Mesendoderm (in vitro differentiated cells): ENCODE data around the gene CCDC86.

ENCODE experiments used
- DNase-seq: peaks from one replicate; pipeline ENCODE4 v3.0.0; 2013
- H2AK5ac ChIP-seq: 2 replicates; pipeline ENCODE4 v1.6.1; 2013; ENCODE audit warnings: low read length, inconsistent platforms
- H2BK120ac ChIP-seq: 2 replicates; pipeline ENCODE4 v1.6.1; 2013; ENCODE audit warnings: low read depth, mild to moderate bottlenecking, low read length, moderate library complexity, mixed read lengths
- H2BK15ac ChIP-seq: replicated peaks from 2 replicates; pipeline ENCODE4 v1.6.1; 2013; ENCODE audit warnings: low read depth, mild to moderate bottlenecking, moderate library complexity
- H2BK5ac ChIP-seq: 2 replicates; pipeline ENCODE4 v1.6.1; 2013; ENCODE audit warnings: low read length, inconsistent platforms
- H3K18ac ChIP-seq: 2 replicates; pipeline ENCODE4 v1.6.1; 2013; ENCODE audit warnings: mild to moderate bottlenecking, low read length, mixed read lengths
- H3K23ac ChIP-seq: one replicate; pipeline ENCODE4 v1.6.1; 2013; ENCODE audit warnings: low read length
- H3K27ac ChIP-seq: 2 replicates; pipeline ENCODE4 v1.5.1; 2013; ENCODE audit warnings: low read depth, mild to moderate bottlenecking, inconsistent platforms, low read length, moderate library complexity
- H3K27me3 ChIP-seq: 2 replicates; pipeline ENCODE4 v1.6.1; 2013; ENCODE audit warnings: low read length, control low read depth, mild to moderate bottlenecking, inconsistent platforms; ENCODE audit not compliant: insufficient read depth, poor library complexity
- H3K36me3 ChIP-seq: 2 replicates; pipeline ENCODE4 v1.6.1; 2013; ENCODE audit warnings: low read length, inconsistent platforms; ENCODE audit not compliant: control insufficient read depth, insufficient read depth
- H3K4ac ChIP-seq: one replicate; pipeline ENCODE4 v1.6.1; 2013; ENCODE audit warnings: low read depth, mild to moderate bottlenecking, low read length, moderate library complexity
- H3K4me1 ChIP-seq: 2 replicates; pipeline ENCODE4 v1.6.1; 2013; ENCODE audit warnings: low read depth, low read length, inconsistent platforms; ENCODE audit not compliant: control insufficient read depth
- H3K4me2 ChIP-seq: 2 replicates; pipeline ENCODE4 v1.6.1; 2013; ENCODE audit warnings: low read length
- H3K4me3 ChIP-seq: 2 replicates; pipeline ENCODE4 v1.5.1; 2013; ENCODE audit warnings: mild to moderate bottlenecking, low read length
- H3K56ac ChIP-seq: one replicate; pipeline ENCODE4 v1.6.1; 2013; ENCODE audit warnings: low read length
- H3K79me1 ChIP-seq: 2 replicates; pipeline ENCODE4 v1.6.1; 2013; ENCODE audit warnings: low read length, inconsistent platforms
- H3K79me2 ChIP-seq: 2 replicates; pipeline ENCODE4 v1.6.1; 2013; ENCODE audit warnings: mild to moderate bottlenecking, low read length; ENCODE audit not compliant: control insufficient read depth, insufficient read depth
- H3K9ac ChIP-seq: 2 replicates; pipeline ENCODE4 v1.6.1; 2013; ENCODE audit warnings: low read length, inconsistent platforms
- H4K5ac ChIP-seq: one replicate; pipeline ENCODE4 v1.6.1; 2013; ENCODE audit warnings: low read length
- H4K8ac ChIP-seq: one replicate; pipeline ENCODE4 v1.6.1; 2013; ENCODE audit warnings: low read depth, mild to moderate bottlenecking, control low read depth, low read length, moderate library complexity
- WGBS: extraction: QIAGEN DNeasy Blood & Tissue Kit; methylation state at CpG from one replicate; pipeline ENCODE4 v1.1.7; 2013; ENCODE audit warnings: low lambda C conversion rate, missing lambda C conversion rate; ENCODE audit not compliant: insufficient coverage; ENCODE audit errors: extremely low coverage; 5-methylcytosine and 5-hydroxymethylcytosine counted together

CCDC86 gene

DNA sequence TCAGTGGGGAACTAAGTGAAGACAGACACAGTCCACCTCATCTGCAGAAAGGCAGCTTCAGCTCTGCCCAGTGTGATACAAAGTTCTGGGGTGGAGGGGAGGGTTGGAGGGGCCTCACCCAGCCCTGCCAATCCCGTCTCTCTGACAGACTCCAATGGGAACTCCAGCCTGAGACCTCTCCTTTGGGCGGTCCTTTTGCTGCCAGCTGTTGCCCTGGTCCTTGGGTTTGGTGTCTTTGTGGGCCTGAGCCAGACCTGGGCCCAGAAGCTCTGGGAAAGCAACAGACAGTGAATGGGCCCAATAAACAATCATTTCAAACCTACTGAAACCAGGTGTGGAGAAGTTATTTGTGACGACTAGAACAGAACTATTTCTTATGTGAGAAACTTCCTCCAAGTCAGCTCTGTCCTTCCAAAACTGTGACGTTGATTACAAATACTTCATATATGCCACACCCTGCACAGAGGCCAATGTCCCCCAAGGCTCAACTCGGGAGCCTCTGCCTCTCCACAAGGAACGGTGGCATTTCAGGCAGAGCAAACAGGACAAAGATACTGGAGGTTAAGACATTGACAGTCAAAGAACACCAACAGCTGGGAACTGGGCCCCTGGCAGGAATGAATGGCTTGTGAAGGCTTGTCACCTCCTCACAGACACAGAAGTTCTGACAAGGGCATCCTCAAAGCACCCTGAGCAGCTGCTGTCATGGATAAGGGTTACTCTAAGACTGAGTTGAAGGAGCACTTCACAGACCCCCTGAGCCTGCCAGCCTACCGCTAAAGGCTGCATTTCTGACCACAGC lies 33.7 kb downstream of the CCDC86 start:
- Histone ChIP-seq H3K79me1 (no peaks in the 10 kb centered on the region), H3K27me3 (no peaks in the 10 kb centered on the region), H3K56ac (no peak overlapping the region), H3K4ac (no peak overlapping the region), H4K8ac (no peak overlapping the region), H2AK5ac (no peak overlapping the region), H4K5ac (no peak overlapping the region), H3K9ac (no peak overlapping the region), H3K4me2 (no peak overlapping the region), H2BK5ac (no peak overlapping the region), H3K27ac (no peak overlapping the region), H3K4me1 (no peaks in the 10 kb centered on the region), H3K79me2 (no peaks in the 10 kb centered on the region), H3K23ac (no peak overlapping the region), H3K4me3 (no peak overlapping the region), H2BK15ac (no peak overlapping the region), H2BK120ac (no peak overlapping the region), H3K36me3 (peaks cover 2% of the 10 kb centered on the region), H3K18ac (no peak overlapping the region)
- no peak for DNase-seq
- no CpG with 5 or more reads among the region's 7 CpGs for WGBS

DNA sequence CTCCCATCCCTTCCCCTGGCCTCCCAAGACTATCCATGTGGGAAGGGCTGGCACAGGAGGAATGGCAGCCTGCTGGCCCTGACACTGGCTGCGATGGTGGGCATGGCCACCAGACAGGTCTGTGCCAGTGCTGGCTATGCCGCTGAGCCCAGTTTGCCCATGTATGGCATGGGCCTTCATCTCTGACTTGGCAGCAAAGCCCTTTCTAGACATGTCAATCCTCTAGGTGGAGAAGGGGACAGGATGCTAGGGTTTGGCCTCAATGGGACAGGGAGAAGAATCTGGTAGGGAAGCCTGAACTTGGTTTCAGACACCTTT lies 34.2 kb downstream of the CCDC86 start:
- no peaks in the 10 kb centered on the region for H3K27me3 ChIP-seq
- no peak overlapping the region for H3K4me3 ChIP-seq
- no peak overlapping the region for H2BK15ac ChIP-seq
- H3K18ac ChIP-seq: no peak overlapping the region
- no peak overlapping the region for H2BK120ac ChIP-seq
- H3K27ac ChIP-seq: no peak overlapping the region
- DNase-seq: no peak
- H3K4me2 ChIP-seq: no peak overlapping the region
- no peak overlapping the region for H2BK5ac ChIP-seq
- H2AK5ac ChIP-seq: no peak overlapping the region
- H4K5ac ChIP-seq: no peak overlapping the region
- H3K4ac ChIP-seq: no peak overlapping the region
- H3K79me1 ChIP-seq: no peaks in the 10 kb centered on the region
- no CpG with 5 or more reads among the region's 2 CpGs for WGBS
- no peaks in the 10 kb centered on the region for H3K4me1 ChIP-seq
- peaks cover 4% of the 10 kb centered on the region for H3K36me3 ChIP-seq
- H3K79me2 ChIP-seq: no peaks in the 10 kb centered on the region
- H3K23ac ChIP-seq: no peak overlapping the region
- no peak overlapping the region for H3K9ac ChIP-seq
- H3K56ac ChIP-seq: no peak overlapping the region
- H4K8ac ChIP-seq: no peak overlapping the region

DNA sequence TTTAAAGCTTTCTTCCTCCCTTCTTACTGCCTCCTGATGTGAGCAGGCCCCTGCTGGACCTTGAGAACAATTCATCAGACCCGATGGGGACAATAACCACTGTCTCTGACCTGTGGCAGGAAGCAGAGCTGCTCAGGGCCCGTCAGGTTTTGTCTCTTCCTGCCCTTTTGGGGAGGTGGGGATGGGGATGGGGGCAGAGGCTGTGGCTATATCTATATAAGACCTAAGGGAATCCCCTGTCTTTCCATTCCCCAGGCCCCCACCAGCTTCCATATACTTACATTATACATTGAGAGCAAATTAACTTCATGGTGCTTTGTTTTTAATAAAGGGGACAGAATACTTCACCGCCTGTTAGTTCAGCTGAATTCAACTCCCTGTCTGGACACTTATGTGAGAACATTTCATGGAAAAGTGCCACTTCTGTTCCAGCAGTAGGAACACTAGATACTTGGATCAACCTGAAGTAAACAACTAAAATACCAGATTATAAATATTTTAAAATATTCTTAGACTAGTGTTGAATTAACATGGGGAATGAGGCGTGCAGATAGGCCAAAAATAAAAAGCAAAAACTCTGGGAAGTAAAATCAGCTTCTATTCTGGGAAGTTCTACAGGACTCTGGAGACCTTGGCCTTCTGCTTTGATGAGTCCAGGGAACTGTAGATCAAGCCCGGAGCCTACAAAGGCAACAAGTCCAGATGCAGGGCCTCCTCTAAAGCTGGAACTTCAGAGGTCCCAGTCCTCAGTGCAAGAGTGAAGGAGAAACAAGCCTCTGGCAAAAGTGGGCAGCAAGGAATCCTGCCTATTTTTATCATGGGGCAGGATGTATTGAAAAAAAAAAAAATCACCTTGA lies 36.6 kb downstream of the CCDC86 start:
- H3K4ac ChIP-seq: no peak overlapping the region
- no peaks in the 10 kb centered on the region for H3K27me3 ChIP-seq
- H3K79me1 ChIP-seq: no peaks in the 10 kb centered on the region
- H3K56ac ChIP-seq: no peak overlapping the region
- no peak overlapping the region for H2AK5ac ChIP-seq
- no peak overlapping the region for H3K27ac ChIP-seq
- no peak overlapping the region for H3K9ac ChIP-seq
- H2BK120ac ChIP-seq: no peak overlapping the region
- no peak overlapping the region for H4K5ac ChIP-seq
- no peak overlapping the region for H3K23ac ChIP-seq
- no CpG with 5 or more reads among the region's 5 CpGs for WGBS
- no peaks in the 10 kb centered on the region for H3K79me2 ChIP-seq
- no peak overlapping the region for H3K4me3 ChIP-seq
- no peak overlapping the region for H3K4me2 ChIP-seq
- H3K4me1 ChIP-seq: no peaks in the 10 kb centered on the region
- no peak overlapping the region for H4K8ac ChIP-seq
- no peak overlapping the region for H2BK5ac ChIP-seq
- no peak overlapping the region for H2BK15ac ChIP-seq
- H3K36me3 ChIP-seq: peaks cover 4% of the 10 kb centered on the region
- no peak for DNase-seq
- no peak overlapping the region for H3K18ac ChIP-seq

GRCh38 chr11:60879104-60879503 lies 37.2 kb downstream of the CCDC86 start:
- Histone ChIP-seq H4K8ac (no peak overlapping the region), H3K36me3 (peaks cover 4% of the 10 kb centered on the region), H3K9ac (no peak overlapping the region), H3K79me2 (no peaks in the 10 kb centered on the region), H3K4ac (no peak overlapping the region), H4K5ac (no peak overlapping the region), H3K23ac (no peak overlapping the region), H2BK5ac (no peak overlapping the region), H3K27ac (no peak overlapping the region), H3K4me1 (no peaks in the 10 kb centered on the region), H3K56ac (no peak overlapping the region), H3K27me3 (no peaks in the 10 kb centered on the region), H3K4me3 (no peak overlapping the region), H3K4me2 (no peak overlapping the region), H2BK15ac (no peak overlapping the region), H2BK120ac (no peak overlapping the region), H2AK5ac (no peak overlapping the region), H3K18ac (no peak overlapping the region), H3K79me1 (no peaks in the 10 kb centered on the region)
- no CpG with 5 or more reads among the region's 1 CpG for WGBS
- DNase-seq: no peak

DNA sequence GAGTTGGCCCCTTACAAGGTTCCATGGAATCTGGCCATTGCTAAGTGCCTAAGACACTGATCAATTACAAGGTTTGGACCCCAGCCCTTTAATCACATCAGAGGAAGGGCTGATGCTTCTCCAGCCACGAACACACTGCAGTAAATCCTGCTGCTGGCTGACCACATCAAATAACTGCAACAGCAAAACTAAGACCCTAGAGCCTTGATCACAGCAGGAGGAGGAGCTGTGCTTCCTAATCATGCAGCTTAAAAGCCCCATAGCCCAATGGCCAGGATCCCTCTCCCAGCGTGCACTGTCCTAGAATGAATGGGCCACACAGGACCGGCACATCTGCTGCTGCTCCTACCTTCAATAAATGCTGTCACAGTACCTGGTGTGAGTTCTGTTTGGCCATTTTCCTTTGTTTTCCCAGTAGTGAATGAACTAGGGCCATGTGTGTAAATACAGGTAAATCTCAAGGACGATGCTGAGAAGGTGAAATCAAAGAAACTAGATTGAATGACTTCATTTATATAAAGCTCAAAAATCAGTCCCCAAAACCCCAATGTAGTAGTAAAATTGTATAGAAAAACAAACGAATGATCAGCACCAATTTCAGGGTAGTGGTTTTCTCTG lies 38.2 kb downstream of the CCDC86 start:
- WGBS: no CpG with 5 or more reads among the region's 5 CpGs
- Histone ChIP-seq H3K4me1 (no peaks in the 10 kb centered on the region), H3K27me3 (no peaks in the 10 kb centered on the region), H3K4ac (no peak overlapping the region), H2BK5ac (no peak overlapping the region), H3K9ac (no peak overlapping the region), H3K79me2 (no peaks in the 10 kb centered on the region), H3K4me2 (no peak overlapping the region), H4K8ac (no peak overlapping the region), H3K56ac (no peak overlapping the region), H3K18ac (no peak overlapping the region), H4K5ac (no peak overlapping the region), H2BK120ac (no peak overlapping the region), H3K4me3 (no peak overlapping the region), H3K79me1 (no peaks in the 10 kb centered on the region), H2AK5ac (no peak overlapping the region), H3K36me3 (peaks cover 4% of the 10 kb centered on the region), H2BK15ac (no peak overlapping the region), H3K27ac (no peak overlapping the region), H3K23ac (no peak overlapping the region)
- no peak for DNase-seq
